HG03045 (cell line): Measurements from ENCODE around the gene PGA3.
"Not testable (repeated sequence)": the region's sequence is repeated elsewhere in the genome, so short reads cannot be mapped to it uniquely, and the experiment has no call there.

Experiments
- ATAC-seq: cut with Tn5 transposase; IDR thresholded peaks from one replicate; pipeline ENCODE4 v1.9.1; 2021; ENCODE audit warnings: mild to moderate bottlenecking, moderate library complexity; ENCODE audit not compliant: unreplicated experiment

PGA3 gene

DNA sequence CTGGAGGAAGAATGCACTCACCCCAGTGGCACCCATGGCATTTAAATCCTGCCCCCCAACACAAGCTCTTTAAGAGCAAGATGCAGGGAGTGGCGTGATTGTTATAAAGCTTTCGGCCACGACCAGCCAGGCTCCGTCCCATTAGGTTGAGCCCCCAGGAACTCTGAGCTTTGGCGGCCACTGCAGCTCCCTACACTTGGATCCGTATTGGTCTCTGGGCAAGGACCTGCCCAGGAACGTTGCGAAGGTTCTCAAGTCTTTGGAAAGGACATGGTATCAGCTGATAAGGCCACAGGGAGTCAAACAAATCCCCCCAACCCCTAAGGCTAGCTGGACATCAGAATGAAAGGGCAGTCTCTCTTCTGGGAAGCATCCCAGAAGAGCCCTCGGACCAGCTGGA lies 32.7 kb upstream of the PGA3 start:
- no peak for ATAC-seq

DNA sequence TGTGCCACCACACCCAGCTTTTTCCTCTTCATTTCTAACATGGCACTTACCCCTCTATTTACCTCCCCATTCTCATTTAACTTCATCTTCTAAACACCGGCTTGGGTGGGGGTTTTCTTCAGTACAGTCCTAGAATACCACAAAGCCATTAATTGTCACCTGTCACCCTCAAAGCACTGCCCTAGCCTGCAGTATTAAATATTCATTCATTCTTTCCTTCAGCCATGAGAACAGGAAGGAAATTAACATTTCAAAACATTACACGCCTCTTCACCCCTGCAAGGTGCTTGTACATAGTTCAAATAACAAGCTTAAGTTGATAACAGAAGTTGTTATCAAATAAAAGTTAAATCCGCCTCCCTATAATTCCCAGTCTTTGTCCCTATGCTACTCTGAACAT lies 31.4 kb upstream of the PGA3 start:
- ATAC-seq, result no peak

DNA sequence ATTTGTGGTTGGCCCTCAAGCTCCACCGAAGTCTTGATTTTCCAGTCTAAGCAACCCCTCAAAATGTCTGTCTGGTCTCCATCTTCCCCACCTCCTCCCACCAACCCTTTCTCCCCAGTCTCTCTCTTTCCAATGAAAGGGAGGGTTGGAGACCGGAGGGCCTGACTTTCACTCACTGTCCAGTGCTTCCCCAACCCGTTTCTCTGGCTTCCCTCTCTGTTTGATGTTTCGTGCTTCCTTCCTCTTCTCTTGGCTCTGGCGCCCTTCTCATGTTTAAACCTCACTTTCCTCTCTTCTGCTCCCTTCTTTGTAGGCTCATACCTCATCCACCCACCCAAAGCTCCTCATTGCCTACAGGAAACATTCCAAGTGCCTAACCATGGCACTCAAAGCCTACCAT lies 31.0 kb upstream of the PGA3 start:
- no peak for ATAC-seq

GRCh38 chr11:61172888-61173287 lies 30.4 kb upstream of the PGA3 start:
- no peak for ATAC-seq

DNA sequence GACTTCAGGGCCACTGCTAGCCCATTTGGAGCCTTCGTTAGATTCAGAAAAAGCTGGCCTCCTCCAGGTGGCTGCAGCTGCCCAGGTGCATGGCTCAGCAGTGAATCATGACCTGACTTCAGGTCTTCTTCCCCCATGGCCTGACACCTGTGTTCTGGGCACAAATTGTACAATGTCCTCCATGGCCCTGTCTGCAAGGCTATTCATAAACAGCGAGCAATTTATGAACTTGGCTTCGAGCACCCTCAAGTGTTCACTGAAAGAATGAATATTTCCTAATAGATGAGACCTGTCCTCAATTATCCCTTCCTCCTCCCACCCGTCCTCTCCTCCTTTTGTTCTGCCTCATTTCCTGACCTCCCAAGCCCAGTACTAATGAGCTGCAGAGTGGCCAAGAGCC lies 29.9 kb upstream of the PGA3 start:
- ATAC-seq, result no peak

GRCh38 chr11:61174273-61174672 lies 29.0 kb upstream of the PGA3 start:
- ATAC-seq, result no peak

DNA sequence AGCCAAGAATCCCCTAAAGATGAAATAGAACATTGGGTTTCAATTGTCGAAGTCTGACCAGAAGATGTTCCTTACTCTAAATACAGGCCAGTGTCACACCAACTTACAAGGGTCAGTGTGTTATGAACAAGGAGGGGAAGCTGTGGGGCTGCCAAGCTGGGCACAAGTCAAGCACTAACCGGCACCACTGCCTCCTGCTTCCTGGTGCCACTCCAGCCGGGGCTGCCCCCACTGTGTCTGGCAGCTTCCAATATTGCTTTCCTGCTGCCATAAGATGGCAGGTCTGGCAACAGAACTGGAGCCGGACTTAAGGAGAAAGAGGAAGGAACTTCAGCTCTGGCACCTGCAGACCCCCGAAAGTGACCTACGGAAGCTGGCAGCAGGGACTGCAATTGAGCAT lies 28.4 kb upstream of the PGA3 start:
- no peak for ATAC-seq

DNA sequence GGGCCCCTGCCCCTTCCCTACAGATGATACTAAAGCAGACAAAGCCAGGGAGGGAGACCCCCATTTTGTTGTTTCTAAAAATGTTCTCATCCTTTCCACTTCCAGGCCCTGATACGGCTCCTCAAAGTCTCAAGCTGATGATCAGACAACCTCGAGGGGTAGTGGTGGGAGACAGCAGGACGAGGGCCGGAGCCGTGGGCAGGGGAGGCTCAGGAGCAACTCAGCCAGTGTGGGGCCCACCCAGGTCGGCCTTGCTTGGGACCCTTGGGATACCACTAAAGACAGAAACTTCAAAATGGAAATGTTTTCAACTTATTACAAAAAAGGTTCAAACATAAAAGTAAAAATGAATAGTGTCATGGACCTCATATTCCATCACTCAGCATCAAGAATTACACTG lies 26.9 kb upstream of the PGA3 start:
- ATAC-seq, result no peak

DNA sequence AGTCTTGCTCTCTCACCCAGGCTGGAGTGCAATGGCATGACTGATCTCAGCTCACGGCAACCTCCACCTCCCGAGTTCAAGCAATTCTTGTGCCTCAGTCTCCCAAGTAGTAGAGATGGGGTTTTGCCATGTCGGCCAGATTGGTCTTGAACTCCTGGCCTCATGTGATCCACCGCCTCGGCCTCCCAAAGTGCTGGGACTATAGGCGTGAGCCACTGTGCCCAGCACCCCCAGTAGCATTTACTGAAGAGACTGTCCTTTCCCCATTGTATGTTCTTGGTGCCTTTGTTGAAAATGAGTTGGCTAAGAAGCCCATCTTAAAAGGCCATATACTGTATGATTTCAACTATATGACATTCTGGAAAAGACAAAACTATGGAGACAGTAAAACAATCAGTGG lies 23.1 kb upstream of the PGA3 start:
- not testable (repeated sequence) for ATAC-seq

- no peak for ATAC-seq
Measured at GRCh38 chr11:61181489-61181888, 21.8 kb upstream of the PGA3 start.

GRCh38 chr11:61183645-61184044 lies 19.7 kb upstream of the PGA3 start:
- ATAC-seq, result no peak

DNA sequence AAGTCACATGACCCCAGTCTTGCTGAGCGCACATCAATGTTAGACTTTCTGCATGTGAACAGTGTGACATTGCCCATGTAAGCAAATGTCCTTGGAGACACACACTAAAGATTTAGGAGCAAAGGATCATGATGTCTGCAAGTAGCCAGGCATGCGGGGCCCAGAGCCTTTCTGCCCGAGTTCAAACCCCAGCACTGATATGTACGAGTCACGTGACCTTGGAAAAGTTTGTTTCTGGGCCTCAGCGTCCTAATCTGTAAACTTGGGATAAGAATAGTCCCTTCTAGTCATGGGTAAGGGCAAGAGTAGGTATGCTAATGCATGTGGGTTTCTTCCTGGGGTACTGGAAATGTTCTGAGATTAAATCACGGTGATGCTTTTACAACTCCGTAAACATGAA lies 16.8 kb upstream of the PGA3 start:
- ATAC-seq, result no peak

- no peak for ATAC-seq
Measured at GRCh38 chr11:61187505-61188130, 15.7 kb upstream of the PGA3 start.

DNA sequence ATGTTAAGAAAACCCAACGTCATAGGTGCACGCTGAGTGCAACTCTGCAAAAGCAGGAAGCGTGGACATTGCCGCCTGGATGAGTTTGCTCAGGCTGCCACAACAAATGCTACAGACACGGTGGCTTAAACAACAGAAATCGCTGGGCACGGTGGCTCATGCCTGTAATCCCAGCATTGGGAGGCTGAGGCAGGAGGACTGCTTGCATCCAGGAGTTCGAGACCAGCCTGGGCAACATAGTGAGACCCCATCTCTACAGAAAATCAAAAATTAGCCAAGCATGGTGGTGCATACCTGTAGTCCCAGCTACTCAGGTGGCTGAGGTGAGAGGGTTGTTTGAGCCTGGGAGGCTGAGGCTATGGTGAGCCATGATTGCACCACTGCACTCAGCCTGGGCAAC lies 13.4 kb upstream of the PGA3 start:
- no peak for ATAC-seq

GRCh38 chr11:61193596-61193995 lies 9.7 kb upstream of the PGA3 start:
- no peak for ATAC-seq

DNA sequence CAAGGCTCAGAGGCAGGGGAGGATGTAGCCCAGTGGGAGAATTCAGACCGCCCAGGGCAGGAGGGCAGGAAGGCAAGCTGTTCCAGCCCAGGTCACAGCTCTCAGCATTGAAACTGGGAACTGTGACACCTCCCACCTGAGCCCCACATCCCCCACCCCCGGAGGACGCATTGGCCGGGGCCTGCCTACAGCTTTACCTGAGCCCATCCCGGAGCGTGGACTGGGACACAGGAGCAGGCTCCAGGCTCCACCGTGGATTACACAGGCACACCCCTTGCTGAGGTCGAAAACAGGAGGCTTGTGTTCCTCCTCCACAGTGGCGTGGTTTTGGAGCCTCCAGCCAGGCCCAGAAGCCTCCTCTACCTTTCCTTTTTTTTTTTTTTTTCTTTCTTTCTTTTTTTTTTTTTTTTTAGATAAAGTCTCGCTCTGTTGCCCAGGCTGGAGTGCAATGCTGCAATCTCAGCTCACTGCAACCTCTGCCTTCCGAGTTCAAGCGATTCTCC lies 9.1 kb upstream of the PGA3 start:
- no peak for ATAC-seq

DNA sequence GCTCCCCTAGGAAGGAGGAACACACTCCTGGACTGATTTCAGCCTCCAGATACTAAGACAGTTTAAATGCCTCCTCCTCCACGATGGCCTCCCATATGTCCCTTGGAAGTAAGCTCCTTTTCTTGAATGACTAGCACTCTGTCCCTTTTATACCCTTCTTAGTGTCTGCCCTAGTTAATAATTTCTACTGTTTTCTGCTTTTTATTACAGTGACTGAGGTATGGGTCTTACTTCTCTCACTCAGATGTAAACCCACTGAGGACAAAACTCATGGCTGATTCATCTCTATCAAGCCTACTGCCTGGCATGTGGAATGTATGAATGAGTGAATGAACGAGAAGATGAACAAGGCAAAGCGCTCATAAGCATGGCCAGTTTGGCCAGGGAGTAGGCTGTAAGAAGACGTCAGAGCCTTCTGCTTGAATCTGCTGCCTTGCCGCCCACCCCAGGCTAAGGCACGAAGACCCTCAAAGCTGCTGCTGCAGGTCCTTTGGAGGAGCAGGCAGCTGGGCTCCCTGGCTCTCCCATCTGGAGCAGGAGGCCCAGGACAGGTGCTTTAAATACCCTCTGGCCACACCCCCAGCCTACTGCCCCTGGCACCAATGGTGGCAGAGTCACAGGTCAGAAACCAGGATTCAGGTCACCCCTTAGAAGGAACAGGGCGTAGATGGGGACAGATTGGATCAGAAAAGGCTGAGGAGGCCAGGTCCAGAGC lies 8.2 kb upstream of the PGA3 start:
- ATAC-seq, result no peak

- ATAC-seq, result no peak
Measured at GRCh38 chr11:61195719-61196118, 7.6 kb upstream of the PGA3 start.

DNA sequence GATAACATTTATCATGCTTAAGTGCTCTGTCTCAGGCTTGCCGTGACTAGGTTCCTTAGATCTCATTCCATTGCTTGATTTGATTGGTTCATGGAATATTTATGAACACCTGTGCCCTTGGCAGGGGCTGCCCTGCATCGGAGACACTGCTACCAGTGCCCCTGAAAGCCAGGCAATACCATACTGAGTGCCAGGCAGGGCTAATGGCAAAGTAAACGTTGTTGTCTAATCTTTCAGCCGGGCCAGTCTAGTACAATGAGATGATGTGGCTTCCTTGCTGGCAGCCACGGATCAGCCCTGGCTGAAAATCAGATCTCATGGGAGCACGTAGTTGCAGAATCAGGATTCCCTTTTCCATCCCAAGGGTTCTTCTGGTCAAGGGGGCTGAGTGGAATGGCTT lies 5.0 kb upstream of the PGA3 start:
- ATAC-seq, result no peak

DNA sequence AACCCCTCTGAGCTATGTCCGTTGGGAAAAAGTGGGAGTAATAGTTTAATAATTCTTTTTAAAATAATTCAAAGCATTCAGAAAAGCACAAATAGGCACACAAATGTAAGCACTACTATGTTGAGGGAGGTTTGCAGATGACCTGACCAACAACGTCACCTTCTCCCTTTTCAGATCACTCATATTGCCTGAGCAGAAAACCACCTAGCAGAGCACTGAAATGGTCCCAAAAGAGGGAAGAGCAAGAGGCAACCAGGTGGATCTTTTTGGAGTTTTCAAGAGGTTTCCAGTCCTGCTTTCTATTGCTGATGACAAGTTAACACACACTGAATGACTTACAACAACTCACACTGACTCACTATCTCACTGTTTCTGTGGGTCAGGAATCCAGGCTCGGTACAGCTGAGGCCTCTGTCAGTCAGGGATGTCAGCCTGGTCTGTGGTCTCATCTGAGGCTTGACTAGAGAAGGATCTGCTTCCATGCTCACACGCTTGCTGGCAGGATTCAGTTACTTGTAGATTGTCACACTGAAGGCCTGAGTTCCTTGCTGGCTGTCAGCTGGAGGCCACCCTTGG lies 4.3 kb upstream of the PGA3 start:
- no peak for ATAC-seq

GRCh38 chr11:61201476-61201875 lies 1.8 kb upstream of the PGA3 start:
- ATAC-seq, result no peak

DNA sequence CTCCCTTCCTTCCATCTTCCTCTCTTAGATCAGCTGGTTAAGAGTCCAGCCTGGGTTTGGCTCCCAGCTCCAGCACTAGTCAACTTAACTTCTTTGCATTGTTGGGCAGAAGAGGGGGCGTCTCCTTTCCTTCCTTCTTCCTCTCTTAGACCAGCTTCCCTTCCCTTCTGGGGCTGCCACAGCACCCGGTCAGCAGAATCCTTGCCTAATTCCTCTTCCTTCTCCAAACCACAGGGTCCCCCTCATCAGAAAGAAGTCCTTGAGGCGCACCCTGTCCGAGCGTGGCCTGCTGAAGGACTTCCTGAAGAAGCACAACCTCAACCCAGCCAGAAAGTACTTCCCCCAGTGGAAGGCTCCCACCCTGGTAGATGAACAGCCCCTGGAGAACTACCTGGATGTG lies 558 bp downstream of the PGA3 start:
- not testable (repeated sequence) for ATAC-seq
